T1000 (cell line): ENCODE data around the gene CHRM2.

Experiments used
- DNase-seq: peaks from one replicate; lab custom pipeline; 2025; ENCODE audit warnings: mixed read lengths; lab: John Stamatoyannopoulos, UW

Gene CHRM2

DNA sequence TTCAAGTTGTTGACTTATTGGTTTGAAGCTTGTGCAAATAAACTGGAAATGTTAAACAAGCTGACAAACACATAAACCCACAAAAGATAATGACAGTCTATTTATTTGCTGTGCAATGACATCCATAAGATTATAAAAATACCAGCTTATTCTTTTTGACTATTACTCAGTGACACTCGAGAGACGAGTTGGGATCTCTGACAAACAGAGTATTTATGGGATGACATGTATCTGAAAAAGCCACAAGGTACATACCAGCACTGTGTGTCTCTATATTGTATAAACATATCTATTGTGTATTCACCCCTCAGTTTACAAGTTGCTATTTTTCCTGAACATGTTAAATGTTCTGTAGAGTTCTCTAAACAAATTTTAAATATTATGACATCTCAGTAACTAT is 88.9 kb downstream of the CHRM2 start:
- no peak for DNase-seq

DNA sequence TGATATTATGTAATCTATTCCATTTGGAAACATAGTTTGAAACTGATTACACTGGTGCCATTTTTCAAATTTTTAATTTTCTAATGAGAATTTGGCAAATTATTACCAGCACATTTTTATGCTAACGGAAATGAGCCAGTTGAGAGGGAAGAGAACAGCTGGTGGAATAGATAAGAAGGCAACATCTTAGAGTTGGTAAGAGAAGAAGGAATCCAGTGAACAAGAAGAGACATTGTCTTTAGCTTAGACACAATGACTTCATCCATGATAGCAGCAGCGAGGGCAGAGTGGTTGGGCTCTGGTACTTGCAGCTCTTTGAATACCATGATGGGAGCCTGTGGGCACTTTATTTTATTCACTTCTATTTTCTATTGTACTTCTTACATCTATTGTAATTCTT is 89.6 kb downstream of the CHRM2 start:
- DNase-seq: no peak

DNA sequence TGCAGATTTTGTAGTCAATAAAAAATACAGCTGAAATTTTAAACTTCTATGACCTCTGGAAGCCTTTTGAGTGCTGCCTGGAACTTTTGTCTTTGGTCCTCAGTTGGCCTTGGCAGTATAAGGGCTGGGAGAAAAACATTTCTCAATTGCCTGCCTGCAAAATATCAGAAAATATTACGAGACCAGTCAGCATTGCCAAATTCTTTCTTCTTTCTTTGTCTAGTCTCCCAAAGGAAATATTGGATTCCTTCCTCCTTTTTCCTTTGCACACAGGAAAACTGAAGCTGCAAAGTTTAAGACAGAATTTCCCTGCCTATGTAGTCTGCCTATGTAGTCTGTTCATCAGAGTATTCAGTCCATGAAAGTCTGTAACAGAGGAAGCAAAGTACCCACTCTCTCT is 95.9 kb downstream of the CHRM2 start:
- no peak for DNase-seq

DNA sequence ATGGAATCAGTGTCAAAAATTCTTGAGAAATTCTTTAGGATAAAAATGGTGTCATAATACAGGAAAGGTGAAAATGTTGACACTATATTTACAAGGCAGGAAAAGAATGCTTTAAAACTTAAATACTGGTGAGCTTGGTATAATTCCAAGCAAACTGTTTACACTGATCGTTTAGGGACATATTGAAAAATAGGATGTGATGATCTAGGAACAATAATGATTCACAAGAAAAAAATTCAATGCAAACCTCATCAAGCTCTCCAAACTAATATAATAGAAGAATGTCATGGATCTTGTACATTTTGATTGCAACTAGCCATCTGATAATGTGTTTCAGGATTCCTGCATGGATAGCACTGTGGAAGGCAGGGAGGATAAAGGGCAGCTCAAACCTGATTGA is 98.4 kb downstream of the CHRM2 start:
- no peak for DNase-seq

- no peak for DNase-seq
Measured at GRCh38 chr7:136969761-136970160, 101.3 kb downstream of the CHRM2 start.

- DNase-seq: no peak
Measured at GRCh38 chr7:136971776-136972175, 103.3 kb downstream of the CHRM2 start.

DNA sequence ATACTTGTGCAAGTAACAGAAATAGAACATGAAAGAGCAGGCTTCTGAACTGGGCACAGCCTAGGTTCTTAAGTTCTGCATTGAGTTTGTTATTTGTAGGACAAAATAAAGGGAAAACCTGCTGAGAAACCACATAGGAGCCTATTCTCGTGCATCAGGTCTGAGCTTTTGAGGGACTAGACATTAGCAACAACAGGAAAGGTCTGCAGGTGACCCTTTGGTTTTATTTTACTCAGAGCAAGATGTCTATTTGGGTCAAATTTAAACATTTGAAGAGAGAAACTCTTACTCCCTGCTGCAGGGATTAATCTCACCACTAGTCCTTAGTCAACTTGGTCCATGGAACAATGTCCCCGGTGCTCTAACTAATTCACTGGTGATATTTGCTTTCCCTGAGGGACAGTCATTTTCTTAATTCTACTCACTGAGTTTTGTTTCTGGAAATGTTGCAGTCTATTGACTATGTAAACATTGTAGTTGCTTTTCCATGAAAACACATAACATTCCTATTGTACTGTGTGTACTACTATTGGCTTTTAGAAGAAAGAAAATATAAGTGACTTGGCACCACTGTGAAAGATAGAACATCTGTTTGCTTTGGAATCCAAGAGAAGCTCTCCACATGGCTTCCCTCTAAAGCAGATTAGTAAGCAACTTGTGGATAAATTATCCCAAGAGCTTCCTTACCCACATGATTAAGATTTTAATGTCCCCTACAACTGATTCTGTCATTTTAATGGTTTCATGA is 108.2 kb downstream of the CHRM2 start:
- no peak for DNase-seq

- no peak for DNase-seq
Measured at GRCh38 chr7:136993377-136993776, 124.9 kb downstream of the CHRM2 start.

GRCh38 chr7:136997735-136998134 is 129.3 kb downstream of the CHRM2 start:
- DNase-seq: no peak

DNA sequence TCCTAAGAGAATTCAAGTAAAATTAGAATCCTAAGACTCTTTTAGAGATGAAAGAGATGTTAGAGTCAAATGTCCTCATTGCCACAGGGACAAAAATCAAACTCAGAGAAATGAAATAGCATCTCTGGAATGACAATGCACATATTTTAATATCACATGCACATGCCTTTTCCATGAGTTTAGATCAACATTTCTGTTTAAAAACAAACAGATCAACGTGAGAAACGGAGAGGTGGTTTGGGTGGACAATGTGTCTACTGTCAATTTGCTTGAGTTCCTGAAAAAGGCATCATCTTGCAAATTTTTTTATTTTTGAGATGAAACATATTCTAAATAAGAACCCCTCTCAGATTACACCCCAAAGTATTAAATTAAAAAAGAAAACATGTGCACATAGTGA is 130.0 kb downstream of the CHRM2 start:
- no peak for DNase-seq

DNA sequence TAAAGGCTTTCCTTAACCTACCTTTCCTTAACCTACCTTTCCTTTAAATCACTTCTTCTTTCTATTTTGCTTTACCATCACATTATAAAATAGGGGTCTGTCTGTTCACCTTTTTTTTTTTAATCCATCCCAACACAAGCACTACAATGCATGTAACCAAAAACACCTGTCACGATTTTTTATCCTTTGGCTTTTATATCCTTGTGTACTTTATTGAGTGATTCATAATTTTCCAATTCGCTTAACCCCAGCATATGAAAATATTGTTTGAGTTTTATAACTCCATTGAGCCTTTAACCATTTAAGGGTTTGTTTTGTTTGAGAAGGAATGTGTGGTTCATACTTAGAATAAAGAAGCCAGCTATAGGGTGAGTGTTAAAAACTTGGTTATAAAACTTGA is 132.2 kb downstream of the CHRM2 start:
- no peak for DNase-seq

- DNase-seq: no peak
Measured at GRCh38 chr7:137001041-137001440, 132.6 kb downstream of the CHRM2 start.

GRCh38 chr7:137001478-137001877 is 133.0 kb downstream of the CHRM2 start:
- DNase-seq: no peak

DNA sequence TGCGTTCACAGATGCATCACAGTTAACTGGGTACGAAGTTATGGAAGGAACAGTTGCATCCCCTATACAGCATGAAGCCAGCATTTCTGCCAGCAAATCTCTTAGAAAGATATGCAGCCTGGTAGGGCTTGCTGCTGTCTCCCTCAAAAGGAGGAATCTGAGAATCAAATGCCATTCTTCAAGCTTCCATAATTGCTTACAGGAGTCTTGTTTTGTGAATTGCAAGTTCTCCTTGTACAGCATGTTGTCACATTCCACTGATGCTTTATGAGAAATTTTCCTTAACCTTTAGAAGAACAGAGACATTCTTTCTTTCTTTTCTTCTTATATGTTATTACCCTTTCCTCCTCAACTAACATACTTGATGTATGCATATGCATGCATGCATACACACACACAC is 134.6 kb downstream of the CHRM2 start:
- no peak for DNase-seq

- DNase-seq: no peak
Measured at GRCh38 chr7:137003566-137003965, 135.1 kb downstream of the CHRM2 start.

- no peak for DNase-seq
Measured at GRCh38 chr7:137005873-137006272, 137.4 kb downstream of the CHRM2 start.

- no peak for DNase-seq
Measured at GRCh38 chr7:137006293-137006692, 137.8 kb downstream of the CHRM2 start.

- no peak for DNase-seq
Measured at GRCh38 chr7:137007001-137007694, 138.7 kb downstream of the CHRM2 start.

GRCh38 chr7:137009404-137009803 is 141.0 kb downstream of the CHRM2 start:
- no peak for DNase-seq

DNA sequence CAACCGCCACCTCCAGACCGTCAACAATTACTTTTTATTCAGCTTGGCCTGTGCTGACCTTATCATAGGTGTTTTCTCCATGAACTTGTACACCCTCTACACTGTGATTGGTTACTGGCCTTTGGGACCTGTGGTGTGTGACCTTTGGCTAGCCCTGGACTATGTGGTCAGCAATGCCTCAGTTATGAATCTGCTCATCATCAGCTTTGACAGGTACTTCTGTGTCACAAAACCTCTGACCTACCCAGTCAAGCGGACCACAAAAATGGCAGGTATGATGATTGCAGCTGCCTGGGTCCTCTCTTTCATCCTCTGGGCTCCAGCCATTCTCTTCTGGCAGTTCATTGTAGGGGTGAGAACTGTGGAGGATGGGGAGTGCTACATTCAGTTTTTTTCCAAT is 146.6 kb downstream of the CHRM2 start:
- DNase-seq: no peak

- no peak for DNase-seq
Measured at GRCh38 chr7:137017221-137017620, 148.8 kb downstream of the CHRM2 start.

- no peak for DNase-seq
Measured at GRCh38 chr7:137018468-137018867, 150.0 kb downstream of the CHRM2 start.

- DNase-seq: no peak
Measured at GRCh38 chr7:137020351-137020750, 151.9 kb downstream of the CHRM2 start.
